ENCODE measurements around the gene RPL18.
"Not testable (repeated sequence)": the region's sequence is repeated elsewhere in the genome, so short reads cannot be mapped to it uniquely, and the experiment has no call there.

RPL18 gene

DNA sequence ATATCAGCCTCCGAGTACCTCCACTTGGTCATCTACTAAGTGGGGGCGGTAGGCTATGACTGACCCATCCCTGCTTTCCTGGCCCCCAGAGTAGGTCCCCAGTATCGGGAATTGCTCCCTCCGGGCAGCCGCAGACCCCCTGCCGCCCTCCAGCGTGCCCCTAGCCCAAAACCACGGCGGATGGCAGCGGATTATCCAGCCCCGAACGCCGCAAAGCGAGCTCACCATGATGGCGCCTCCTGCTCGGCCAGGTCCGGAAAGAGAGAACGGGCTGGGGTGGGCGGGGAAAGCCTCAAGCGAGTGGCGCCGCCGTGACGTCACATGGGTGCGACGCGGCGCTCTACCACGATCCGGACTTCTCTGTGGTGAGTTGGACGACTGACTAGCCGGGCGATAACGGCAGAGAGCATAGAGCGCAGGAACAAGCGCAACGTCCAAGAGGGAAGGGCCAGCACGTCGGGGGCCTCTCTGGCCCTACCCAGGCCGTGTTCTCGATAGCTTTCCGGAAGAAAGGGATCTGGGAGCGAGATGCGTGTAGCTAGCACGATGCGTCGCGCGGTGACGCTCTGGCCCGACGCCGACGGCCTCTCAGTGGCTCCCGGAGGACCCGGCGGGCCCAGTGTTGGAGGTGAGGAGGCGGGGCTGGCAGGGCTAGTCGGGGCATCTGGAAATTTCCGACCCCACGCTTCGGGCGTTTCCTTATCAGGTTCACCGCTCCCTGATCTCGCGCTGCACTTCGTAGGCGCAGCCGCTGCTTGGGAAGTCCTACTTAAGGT lies at the start of gene RPL18, which contains the start of gene SPHK2:
Gene RPL18, minus strand, starts transcription at position 263 of the 776 bp plus-strand sequence. Its CDS starts 35 bp downstream, at position 228.
Gene SPHK2, plus strand, starts transcription at position 591 of the 776 bp plus-strand sequence. CDS start 1,009 bp downstream, outside the sequence.
- peak; percentile 91 for DNase-seq (ENCODE audit: low read depth)

DNA sequence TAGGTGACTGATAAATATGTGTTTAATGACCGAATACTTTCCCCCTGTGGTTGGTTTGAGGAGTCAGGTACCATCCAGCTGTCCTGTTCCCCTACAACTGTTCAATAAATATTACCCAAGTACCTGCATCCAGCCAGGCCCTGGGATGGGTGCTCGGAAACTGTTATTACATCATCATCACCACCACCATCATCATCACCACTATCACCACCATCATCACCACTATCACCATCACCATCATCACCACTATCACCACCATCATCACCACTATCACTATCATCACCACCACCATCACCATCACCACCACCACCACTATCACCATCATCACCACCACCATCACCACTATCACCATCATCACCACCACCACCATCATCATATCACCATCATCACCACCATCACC lies 49.8 kb upstream of the RPL18 start:
- DNase-seq (ENCODE audit: low read depth), result no peak

DNA sequence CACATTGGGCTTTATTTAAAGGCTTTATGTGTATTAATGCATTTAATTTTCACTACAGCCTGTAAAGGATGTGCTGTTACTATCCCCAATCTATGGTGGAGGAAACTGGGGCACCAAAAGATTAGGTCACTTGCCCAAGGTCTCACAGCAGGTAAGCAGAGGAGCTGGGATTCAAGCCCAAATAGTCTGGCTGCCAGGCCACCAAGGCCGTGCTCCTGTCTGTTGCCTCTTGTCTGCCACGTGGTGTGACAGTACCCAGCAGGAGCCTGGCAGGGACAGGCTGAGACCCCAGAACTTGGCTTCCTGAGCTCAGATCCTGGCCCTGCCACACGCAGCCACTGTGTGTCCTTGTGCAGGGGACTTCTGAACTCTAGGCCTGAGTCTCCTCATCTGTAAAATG lies 49.4 kb upstream of the RPL18 start:
- DNase-seq (ENCODE audit: low read depth), result no peak

DNA sequence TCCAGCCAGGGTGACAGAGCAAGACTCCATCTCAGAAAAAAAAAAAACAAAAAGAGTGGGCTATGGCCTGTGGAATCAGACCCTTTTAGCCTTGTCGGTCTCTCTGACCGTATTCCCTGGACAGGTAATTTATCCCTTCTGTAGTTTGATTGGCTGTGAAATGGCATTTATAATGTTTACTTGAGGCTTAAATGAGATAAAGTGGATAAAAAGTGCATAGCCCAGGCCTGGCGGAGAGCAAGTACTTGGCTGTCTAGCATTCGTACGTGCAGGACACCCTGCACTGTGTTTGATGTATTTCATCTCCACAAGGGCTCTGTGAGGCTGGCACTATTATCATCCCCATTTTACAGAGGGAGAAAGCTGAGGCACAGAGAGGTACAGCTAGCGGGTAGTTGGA lies 46.8 kb upstream of the RPL18 start:
- no peak for DNase-seq (ENCODE audit: low read depth)

DNA sequence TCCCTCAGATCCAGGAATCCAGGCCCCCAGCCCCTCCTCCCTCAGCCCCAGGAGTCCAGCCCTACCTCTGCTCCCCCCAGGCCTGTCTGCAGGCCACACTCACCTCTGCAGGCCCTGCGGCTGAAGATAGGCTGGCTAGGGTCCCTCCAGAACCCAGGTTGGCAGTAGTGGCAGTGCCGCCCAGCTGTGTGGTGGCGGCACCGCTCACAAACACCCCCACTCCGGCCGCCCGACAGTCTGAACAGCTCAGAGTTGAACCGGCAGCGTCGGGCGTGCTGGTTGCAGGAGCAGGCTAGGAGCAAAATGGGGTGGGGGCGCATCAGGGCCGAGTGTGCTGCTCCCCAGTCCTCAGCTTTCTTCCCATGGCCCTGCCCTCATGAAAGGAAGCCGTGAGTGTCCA lies 45.5 kb upstream of the RPL18 start:
- DNase-seq (ENCODE audit: low read depth), result no peak

DNA sequence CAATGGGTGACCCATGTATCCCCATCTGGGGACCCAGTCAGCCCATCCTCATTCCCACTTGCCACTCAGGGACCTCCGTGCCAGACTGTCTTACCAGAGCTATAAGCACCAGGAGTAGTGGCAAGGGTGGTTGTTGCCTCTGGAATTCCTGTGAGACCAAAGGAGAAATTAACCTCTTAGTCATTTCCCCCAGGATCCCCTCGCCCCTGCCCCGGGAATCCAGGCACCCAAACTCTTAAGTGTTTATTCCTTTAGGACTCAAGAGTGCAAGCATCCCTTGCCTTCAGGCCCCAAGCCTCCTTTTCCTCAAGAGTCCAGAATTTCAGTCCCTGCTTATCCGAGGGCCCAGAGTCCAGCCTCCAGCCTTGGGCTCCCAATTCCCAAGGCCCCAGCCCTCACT lies 44.7 kb upstream of the RPL18 start:
- DNase-seq (ENCODE audit: low read depth), result no peak

DNA sequence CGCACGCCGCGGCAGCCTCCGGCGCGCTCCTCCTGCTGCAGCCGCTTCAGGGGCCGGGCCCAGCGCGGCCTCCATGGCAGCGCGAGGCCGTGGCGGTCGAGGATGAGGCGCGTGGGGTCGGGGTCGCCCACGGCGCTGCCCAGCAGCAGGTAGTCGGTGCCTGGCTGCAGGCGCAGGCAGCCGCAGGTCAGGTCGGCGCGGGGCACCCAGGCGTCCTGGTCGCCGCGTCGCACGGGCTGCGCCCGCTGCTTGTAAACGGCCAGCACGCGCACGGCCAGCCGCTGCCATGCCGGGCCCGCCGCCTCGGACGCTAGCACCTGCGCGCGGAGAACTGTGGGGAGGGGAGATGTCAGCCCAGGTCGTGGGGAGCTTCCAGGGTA lies 42.7 kb upstream of the RPL18 start:
- no peak for DNase-seq (ENCODE audit: low read depth)

DNA sequence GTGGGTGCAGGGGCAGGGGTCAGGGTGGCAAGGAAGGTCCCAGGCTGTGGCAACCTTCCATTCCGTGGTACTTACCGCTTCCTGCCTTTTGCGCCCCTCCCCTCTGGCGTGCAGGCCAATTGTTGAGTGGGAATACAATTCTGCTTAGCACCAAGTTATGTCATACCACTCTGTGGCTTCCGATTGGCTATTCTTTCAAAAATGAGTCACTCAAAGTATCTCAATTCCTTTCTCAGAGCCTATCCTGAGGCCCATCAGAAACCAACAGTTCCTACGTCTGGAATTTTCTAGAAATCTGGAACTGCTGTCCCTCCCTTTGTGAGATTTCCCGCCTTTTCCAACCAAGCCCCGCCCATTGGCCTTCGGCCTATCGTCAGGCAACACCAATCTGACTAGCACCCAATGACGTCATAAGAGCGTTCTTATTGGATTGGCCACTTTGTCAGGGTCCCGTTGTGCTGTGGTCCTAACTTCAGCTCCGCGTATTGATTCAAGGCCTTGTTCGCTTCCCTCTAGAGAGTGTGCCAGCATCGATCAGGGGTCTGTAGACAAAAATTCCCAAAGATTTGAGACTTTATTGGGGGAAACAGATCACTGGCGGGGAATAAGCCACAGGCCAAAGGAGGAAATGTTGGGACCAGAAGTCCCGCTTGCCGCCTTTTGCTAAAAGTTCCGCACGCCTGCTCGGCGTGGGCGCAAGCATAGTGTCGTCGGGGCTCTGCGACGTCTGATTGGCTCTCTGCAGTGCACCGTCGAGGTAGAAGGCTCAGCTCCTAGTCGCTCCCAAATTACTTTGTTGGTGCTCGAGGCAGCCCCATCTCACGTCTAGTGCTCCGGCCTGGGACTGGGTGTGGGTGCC lies 42.1 kb upstream of the RPL18 start:
- peak; percentile 59 for DNase-seq (ENCODE audit: low read depth)

DNA sequence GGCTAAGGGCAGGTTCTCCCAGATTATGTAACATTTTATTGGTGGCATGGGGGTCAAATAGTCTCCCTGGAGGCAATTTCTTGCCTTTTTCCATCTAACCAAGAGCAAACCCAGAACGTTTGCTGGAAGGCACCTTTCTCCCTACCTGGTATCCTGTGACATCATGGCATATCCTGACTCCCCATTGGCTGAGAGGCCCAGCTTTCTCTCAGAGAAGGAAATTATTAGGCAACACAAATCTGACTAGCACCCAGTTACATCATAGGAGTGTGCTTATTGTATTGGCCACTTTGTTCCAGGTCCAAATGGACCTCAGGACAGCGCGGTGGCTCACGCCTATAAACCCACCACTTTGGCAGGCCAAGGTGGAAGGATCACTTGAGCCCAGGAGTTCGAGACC lies 40.8 kb upstream of the RPL18 start:
- no peak for DNase-seq (ENCODE audit: low read depth)

DNA sequence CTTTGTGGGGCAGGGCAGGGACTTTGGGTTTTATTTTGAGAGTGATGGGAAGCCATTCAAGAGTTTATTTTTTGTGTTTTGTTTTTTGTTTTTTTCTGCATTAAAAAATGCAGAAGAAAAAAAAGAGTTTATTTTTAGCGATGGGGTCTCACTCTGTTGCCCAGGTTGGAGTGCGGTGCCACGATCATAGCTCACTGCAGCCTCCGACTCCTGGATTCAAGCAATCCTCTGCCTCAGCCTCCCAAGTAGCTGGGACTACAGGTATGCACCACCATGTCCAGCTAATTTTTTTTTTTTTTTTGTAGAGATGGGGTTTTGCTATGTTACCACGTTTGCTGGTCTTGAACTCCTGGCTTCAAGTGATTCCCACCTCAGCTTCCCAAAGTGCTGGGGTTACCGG lies 39.5 kb upstream of the RPL18 start:
- no peak for DNase-seq (ENCODE audit: low read depth)

DNA sequence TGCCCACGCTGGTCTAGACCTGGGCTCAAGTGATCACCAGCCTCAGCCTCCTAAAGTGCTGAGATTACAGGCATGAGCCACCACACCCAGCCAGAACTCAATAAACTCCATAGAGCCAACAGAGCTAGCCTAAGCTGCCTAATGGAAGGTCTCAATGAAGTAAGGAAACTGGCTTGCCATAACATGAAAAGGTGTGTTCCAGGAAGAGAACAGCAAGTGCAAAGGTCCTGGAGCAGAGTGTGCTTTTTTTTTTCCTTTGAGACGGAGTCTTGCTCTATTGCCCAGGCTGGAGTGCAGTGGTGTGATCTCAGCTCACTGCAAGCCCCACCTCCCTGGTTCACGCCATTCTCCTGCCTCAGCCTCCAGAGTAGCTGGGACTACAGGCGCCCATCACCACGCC lies 38.9 kb upstream of the RPL18 start:
- not testable (repeated sequence) for DNase-seq (ENCODE audit: low read depth)

DNA sequence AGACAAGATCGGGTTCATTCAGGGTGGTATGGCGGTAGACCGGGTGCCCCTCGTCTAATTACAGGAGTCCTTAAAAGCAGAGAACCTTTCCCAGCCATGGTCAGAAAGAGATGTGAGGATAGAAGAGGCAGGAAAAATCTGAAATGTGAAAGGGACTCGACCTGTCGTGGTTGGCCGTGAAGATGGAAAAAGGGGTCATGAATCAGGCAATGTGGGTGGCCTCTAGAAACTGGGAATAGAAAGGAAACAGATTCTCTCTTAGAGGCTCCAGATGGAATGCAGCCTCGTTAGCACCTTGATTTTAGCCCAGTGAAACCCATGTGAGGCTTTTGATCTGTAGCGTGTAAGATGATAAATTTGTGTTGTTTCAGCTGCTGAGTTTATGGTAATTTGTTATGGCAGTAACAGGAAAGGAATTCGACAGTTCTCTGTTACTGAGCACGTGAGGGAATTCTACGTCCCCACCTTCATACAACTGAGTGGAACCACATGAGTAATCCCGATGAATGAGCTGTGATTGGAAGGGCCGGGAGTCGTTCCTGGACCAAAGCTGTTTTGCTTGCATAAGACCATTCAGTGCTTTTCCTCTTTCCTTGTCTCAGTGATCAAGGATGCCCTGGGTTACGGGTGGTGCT lies 38.0 kb upstream of the RPL18 start:
- DNase-seq (ENCODE audit: low read depth), result no peak

DNA sequence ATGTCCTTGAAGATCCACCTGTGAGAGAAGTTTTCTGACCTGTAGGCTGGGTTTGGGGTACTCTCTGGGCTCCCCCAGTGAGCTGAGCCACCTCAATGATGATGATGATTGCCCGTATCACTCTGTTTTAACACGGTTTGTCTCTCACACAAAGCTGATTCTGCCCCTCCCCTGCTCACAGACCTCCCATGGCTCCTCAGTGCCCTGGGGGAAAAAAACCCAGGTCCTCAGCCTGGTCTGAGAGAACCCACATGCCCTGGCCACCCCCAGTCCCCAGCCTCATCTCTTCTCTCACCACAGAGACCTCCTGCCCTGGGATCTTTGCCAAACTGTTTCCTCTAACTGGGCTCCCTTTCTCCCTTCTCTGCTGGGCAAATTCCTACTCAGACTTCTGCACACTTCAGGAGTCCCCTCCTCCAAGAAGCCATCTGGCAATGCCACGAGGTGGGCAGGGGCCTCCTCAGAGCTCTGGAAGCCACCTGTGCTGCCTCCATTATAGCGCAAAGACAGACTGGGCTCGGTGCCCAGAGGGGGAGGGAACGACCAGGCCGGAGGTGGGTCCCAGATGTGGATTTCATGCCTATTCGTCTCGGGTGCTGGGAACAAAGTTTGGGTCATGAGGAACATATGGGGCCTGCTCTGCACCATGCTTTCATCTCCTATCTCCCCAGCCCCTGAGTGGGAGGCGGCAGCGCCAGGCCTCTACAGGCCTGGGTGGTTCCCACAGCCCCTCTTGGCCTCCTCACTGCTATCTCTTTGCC lies 35.5 kb upstream of the RPL18 start:
- DNase-seq (ENCODE audit: low read depth), result no peak

DNA sequence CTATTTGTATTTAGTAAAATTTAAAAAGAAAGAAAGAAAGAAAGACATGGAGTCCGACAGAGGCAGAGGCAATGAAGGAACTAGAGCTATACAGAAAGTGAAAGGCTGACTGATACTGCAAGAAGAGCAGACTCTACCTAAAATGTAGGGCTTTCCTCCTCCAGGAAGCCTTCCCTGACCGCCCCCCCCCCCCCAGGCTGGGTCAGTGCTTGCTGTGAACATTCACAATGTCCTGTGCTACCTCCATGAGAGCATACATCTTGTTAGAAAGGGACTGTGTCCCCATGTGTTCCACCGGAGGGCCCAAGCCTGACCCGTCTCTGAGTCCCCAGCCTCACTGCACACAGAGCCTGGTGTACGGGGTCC lies 32.7 kb upstream of the RPL18 start:
- no peak for DNase-seq (ENCODE audit: low read depth)

DNA sequence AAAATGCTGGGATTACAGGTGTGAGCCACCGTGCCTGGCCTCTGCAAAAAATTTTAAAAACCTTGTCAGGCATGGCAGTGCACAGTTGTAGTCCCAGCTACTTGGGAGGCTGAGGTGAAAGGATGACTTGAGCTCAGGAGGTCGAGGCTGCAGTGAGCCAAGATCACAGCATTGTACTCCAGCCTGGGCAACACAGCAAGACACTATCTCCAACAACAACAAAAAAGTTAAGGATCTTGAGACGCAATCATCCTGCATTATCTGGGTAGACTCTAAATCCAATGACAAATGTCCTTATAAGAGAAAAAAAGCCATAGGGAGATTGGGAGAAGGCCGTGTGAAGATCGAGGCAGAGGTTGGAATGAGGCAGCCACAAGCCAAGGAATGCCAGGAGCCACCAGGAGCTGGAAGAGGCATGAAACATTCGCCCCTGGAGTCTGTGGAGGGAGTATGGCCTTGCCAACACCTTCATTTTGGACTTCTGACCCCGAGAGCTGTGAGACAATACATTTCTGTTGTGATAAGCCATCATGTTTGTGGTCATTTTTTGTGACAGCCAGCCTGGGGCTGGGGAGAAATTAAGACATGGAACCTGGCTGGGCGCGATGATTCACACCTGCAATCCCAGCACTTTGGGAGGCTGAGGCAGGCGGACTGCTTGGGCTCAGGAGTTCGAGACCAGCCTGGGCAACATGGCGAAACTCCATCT lies 32.1 kb upstream of the RPL18 start:
- DNase-seq (ENCODE audit: low read depth), result no peak

DNA sequence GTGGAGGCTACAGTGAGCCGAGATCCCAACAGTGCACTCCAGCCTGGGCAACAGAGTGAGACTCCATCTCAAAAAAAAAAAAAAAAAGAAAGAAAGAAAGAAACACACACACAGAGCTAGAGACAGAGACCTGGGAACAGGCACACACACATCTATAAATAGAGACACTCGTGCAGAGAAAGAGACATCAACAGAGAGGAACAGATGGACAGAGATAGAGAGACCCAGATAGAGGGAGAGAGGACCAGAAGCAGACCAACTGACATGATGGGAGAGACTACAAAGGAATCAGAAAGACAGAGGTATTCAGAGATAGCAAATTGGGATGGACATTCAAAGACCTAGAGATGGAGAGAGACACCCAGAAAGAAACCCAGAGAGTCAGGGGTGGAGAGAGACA lies 29.2 kb upstream of the RPL18 start:
- DNase-seq (ENCODE audit: low read depth), result no peak

DNA sequence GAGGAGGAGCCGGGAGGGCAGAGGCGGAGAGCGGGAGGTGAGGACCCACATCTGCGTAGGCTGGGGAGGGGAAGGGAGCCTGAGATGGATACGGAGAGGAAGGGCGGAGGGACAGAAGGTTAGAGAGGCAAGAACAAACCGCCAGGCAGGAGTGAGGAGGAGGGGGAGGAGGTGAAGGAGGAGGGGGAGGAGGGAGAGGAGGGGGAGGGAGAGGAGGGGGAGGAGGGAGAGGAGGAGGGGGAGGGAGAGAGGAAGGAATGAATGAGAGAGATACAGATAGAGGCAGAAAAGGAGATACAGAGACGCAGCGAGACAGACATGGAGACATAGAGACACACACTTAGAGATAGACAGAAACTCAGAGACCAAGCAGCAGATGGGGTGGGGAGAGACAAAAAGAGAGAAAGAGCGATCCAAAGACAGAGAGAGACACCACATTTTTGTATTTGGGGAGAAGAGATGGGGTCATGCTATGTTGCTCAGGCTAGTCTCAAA lies 27.8 kb upstream of the RPL18 start:
- DNase-seq (ENCODE audit: low read depth), result no peak

DNA sequence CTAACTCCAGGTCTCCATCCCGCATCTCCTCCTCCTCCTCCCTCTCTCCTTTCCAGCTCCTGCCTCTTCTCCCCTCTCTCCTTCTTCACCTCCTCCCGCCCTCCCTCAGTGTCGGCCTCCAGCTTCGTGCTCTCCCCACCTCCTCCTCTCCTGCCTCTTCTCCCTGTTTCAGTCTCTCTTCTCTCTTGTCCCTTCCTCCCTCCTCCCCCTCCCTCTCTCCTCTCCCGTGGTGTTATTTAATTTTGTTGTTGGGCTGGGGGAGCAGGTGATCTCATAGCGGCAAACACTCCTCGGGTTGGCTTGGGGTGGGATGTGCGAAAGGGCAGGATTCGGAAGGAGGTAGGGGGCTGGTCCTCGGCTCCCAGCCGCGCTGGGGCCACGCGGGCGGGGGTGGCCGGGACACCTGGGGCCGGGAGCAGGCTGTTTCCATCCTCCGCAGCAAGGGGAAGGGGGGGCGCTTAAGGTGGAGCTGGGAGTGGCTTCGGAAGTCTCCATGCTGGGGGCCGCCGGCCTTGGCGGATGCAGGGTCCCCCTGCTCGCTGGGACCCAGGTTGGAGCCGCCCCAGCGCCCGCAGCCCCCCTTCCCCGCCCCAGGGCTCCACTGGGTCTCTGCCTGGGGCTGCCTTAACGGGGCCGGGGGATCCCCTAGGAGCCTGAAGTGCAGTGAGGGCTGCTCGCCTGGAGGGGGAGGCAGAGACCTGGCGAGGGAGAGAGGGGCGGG lies 27.2 kb upstream of the RPL18 start, which contains the start of gene CA11:
Gene CA11, minus strand, starts transcription at position 187 of the 721 bp plus-strand sequence. CDS start 555 bp downstream, outside the sequence.
- peak; percentile 63 for DNase-seq (ENCODE audit: low read depth)

DNA sequence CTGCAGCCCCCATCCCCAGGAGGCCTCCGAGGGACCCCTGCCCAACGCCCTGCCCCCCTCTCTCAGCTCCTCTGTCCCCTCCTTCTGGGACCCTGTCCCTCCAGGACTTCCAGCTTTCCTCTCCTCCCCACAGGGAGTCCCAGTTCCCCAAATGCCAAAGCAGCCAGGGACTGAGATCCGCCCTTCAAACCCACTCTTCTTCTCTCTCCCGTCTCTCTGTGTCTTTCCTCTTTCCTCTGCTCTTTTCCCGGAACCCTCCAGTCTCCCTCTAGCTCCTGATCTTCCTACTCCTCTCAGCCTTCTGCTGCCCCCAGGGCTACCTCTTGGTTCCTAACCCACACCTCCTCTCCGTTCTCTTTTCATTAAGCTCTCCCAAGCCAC lies 26.6 kb upstream of the RPL18 start:
- DNase-seq (ENCODE audit: low read depth), result no peak

DNA sequence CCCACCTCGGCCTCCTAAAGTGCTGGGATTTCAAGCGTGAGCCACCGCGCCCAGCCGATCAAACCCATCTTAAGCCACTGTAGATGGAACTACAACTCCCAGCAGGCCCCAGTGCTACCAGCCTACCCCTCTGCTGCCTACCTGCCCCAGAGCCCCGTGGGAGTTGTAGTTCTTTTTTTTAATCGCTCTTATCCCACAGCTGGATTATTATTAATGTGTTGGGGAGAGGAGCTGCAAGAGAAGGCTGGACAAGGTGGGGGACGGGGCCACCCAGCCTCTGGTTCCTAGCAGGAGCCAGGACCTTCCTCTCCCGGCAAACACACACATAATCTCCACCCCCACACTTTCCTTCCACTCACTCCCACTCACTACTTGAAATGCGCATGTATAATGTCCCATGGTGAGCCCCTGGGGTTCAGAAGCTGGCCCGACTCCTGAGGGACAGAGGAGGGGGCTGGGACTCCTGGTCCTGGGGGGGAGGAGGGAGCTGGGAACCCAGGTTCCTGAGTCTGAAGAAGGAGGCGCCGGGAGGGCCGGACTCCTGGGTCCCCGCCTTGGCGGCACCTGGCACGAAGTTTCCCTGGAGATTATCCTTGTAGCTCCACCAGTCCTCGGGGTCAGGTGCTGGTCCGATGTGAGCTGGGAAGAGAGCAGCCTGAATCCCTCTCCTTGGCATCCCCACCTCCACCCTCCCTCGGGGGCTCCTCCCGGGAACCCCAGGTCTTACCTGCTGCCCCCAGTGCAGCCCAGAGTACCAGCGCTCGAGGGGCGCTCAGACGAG lies 26.1 kb upstream of the RPL18 start:
- DNase-seq (ENCODE audit: low read depth), result no peak
